GM19023 (cell line): Measurements from ENCODE around the gene CTIF.
"Not testable (repeated sequence)": the region's sequence is repeated elsewhere in the genome, so short reads cannot be mapped to it uniquely, and the experiment has no call there.

Experiments
- ATAC-seq: cut with Tn5 transposase; IDR thresholded peaks from one replicate; pipeline ENCODE4 v1.9.1; 2021; ENCODE audit warnings: mild to moderate bottlenecking, moderate library complexity; ENCODE audit not compliant: unreplicated experiment

The CTIF gene

DNA sequence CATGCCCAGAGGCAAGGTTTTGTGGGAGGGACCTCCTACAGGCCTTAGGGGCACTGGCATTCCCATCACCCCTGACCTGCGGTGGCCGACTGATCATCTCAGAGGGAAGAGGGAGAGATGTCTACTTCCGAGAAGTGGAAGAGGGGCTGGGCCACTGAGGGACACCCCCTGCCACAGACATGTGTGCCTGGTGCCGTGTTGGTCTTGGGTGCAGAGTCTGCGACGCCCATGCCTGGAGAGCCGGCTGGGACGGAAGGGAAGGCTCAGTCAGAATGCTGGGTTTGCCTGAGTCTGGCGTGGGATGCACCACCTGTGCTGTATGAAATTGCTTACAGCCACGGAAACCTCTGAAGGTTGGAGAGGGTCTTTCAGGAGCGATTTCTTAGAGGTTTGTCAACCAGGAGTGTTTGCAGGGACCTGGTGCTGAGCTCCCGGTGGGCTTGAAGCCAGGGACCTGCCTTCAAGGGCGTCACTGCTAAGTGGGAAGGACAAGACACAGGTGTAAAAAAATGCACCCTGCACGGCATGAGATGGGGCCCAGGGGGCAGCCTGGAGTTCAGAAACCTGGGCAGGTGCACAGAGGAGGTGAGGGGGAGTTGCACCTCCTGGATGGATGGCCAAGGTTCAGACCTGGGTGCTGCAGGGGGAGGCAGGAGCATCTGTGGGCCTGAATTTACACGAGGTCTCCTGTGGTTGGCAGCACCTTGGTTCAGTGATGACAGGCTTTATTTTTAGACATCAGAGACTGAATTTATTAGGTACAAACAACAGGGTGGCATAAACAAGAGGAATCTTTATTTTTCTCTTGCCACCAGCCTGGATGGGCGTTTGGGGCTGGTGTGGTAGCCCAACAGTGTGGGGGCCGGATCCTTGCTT, 100.3 kb downstream of the CTIF start:
- ATAC-seq: no peak

DNA sequence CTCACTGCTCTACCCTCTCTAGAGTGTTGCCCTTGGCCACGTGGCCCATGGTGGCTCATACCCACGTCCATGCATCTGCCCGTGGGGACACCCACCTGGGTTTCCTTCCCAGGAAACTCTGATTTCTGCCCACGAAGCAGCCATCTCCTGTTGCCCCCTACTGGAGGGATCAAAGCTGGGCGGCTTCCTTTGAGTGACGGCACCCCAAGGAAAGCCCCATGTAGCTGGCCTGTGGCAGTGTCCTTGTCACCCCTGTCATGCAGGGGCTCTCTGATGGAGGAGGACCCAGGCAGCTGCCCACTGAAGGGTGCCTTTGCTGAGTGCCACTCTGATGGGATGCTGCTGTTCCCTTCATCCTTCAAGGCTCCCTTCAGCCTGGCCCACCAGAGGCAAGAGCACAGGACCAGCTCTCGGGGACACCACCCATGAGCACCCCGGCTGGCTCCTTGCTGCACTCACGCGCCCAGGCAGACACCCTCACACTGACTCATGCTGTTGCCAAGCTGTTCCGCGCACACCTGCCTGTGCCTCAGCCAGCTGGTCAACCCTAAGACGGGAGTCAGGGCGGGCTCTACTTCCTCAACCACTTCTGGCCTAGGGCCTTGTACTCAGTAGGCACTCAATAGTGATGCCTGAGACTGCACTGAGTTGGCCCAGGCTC, 101.1 kb downstream of the CTIF start:
- no peak for ATAC-seq

DNA sequence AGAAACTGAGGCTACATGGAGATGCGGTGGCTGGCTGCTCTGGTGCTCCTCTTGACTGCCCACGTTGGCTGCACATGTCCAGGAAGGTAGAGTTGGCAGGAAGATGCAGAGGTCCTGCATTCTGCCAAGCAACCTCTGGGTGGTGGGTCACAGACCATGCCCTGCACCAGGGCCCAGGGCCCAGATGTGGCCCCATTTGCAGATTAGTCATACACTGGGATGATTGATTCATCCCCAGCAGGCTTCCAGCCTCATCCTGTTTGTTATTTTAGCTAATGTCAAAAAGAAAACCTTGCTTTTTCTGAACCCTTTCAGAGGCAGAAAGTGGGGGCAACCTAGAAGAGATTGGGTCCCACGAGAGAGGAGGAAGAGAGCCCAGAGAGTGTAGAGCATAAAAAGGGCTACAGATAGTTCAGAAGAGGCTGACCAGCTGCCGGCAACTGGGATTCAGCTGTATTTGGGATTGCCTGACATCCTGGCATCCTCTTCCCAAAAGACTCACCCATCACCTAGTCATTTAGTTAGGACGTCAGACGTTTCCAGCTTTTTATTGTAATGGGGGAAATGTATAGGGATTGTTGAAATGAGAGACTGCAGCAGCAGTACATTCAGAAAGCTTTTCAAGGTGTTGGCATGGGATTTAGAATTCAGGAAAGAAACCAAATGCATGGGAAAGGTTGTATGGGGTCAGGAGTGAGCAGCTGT, 101.9 kb downstream of the CTIF start:
- no peak for ATAC-seq

DNA sequence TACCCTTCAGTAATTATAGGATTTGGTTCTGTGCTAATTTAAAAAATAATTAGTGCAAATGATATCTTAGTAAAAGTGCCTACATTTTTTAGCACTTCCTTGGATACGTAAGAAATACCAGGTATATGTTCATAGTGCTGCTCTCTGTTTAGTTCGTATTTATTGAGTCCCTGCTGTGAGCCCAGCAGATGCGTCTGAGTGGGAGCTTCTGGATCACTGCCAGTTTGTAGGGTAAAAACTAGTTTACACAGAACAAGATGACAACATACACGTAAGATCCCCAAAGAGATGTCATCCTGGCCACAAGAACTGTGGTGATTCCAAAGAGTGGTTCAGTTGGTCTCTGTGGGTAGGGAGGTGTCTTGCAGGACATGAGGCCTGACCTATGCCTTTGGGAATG, 103.2 kb downstream of the CTIF start:
- ATAC-seq: no peak

DNA sequence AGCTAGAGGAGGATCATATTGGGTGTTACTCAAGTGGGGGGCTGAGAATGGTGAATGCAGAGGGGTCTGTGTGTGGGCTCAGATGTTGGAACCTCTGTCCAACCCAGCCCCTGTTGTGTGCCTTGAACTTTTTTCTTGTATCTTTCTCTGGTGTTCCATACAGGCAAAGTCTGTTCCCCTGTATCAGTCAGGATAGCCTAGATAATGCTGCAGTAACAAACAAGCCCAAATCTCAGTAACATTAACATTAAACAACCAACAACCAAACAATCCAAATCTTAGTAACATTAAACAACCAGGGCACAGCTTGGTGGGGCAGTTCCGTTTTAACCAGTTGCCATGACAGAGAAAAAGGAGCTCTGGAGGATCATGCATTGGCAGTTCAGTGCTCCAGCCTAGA, 103.7 kb downstream of the CTIF start:
- ATAC-seq: no peak

DNA sequence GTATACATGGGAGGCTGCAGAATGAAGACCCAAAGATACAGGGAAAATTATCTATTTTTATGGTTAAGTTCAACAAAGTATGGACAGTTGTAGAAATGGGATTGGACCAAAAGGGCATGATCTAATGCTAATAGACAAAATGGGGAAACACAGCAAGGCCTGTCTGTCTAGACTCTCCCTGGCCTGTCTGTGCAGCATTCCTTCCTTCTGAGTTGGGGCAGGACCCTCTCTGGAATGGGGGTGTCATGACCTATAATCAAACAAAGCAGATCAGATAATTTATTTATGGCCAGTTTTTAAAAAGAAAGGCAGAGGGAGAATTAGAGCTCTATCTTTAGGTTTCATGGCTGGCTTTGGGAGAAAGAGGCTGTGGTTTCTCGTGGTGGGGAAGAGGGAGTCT, 104.4 kb downstream of the CTIF start:
- ATAC-seq: no peak

DNA sequence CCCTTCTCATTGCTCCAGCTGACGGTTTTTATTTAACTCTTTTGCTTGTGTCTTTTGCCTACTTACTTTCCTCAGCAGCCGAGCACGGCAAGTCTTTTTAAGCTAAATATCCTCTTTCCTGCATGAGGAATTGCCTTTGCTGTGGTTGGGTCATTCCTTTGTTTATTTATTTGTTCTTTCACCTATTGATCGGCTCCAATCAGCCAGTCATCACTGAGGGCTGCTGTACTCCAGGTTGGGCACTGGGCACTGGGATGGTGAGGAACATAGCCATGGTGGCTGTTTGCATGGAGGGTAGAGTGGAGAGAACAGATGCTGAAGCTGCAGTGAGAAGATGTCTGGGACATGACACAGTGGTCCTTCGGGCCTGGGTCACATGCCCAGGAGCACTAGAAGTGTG, 105.2 kb downstream of the CTIF start:
- ATAC-seq: no peak

DNA sequence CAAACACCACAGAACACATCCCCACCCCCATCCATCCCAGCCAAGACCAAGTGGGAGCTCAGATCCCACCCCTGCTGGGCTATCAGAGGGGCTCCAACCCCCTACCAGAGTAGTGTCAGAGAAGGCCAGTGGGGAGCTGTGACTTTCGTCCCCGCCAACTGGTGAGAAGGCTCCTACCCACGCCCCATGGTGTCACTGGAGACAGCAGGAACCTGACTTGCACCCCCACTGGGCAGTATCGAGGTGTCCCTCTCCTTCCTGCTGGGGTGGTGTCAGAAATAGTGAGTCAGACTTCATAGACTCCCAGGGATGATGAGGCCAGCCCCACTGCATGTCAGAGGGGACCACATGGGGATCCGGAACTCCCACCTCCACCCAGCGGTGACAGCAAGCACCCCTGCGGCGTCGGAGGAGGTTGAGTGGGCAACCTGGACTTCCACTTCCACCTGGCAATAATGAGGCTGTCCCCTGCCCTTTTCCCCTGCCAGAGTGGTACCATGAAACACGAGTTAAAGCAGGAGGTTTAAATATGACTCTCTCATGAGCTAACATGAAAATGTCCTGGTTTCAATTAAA, 106.7 kb downstream of the CTIF start:
- ATAC-seq: no peak

DNA sequence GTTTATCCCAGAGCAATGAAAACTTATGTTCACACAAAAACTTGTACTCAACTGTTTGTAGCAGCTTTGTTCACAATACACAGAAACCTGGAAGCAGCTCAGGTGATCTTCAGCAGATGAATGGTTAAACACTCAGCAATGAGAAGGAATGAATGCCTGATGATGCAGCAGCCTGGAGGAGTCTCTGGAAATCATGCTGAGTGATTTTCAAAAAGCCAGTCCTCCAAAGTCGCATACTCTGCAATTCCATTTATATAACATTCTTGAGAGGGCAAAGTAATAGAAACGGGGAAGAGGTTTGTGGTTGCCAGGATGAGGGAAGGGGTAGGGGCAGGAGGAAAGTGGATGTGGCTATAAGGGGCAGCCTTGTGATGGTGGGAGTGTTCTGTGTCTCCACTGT, 108.1 kb downstream of the CTIF start:
- ATAC-seq: no peak

DNA sequence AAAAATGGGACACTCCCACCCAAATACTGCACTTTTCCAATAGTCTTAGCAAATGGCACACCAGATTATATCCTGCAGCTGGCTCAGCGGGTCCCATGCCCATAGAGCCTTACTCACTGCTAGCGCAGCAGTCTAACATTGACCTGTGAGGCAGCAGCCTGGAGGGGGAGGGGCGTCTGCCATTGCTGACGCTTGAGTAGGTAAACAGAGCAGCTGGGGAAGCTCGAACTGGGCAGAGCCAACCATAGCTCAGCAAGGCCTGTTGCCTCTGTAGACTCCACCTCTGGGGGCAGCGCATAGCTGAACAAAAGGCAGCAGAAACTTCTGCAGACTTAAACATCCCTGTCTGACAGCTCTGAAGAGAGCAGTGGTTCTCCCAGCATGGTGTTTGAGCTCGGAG, 110.4 kb downstream of the CTIF start:
- ATAC-seq: no peak

DNA sequence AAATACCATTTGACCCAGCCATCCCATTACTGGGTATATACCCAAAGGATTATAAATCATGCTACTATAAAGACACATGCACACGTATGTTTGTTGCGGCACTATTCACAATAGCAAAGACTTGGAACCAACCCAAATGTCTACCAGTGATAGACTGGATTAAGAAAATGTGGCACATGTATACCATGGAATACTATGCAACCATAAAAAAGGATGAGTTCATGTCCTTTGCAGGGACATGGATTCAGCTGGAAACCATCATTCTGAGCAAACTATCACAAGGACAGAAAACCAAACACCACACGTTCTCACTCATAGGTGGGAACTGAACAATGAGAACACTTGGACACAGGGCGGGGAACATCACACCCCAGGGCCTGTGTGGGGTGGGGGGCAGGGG, 115.8 kb downstream of the CTIF start:
- ATAC-seq: not testable (repeated sequence)

DNA sequence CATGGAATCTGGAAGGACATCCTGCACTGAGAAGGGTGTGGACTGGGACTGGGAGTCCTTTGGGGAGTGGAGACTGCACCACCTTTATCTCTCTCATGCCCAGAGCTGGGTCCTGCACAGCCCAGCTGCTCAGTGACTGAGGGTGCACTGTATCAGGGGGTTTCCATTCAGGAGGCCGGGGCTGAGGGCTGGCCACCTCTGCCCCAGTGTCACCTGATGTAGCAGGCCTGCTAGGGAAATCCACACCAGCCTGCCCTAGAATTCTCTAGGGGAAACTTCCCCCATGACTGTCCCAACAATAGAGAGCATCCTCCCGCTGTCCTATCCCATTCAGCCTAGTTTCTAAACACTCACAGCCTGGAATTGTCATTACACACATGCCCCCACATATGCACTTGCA, 116.7 kb downstream of the CTIF start:
- ATAC-seq: no peak

DNA sequence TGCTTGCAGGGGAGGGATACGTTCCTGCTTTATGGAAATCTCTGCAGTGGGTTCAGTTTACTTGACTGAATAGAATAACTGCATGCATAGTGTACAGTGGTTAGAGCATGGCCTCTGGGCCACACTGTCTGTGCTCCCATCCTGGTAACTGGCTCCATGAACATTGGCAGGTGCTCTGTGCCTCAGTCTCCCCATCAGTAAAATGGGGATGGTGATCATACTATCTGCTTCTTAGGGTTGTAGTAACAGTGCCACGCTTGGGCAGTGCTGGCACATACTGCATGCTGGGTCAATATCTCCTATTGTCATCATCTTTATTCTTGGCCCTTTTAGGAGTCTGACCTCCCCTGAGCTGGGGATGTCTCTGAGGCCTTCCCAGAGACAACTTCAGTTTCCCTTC, 117.3 kb downstream of the CTIF start:
- ATAC-seq: no peak

DNA sequence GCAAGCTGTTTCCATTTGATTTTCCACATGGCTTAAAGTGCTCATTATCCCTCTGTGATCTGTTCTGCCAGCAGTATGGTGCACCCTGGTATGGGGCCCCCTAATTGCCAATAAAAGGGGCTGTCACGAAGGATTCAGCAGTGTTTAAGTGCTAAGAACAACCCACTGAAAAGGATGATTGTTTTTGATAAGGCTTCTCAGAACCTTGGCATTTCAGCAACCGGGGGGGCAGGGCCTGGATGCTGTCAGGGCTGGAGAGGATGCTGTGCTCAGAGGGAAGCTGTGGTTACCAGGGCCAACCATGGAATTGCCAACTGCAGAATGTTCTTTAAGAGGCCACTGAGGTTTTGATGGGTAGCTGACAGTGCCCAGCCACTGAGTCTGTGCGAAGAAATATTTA, 117.8 kb downstream of the CTIF start:
- no peak for ATAC-seq

DNA sequence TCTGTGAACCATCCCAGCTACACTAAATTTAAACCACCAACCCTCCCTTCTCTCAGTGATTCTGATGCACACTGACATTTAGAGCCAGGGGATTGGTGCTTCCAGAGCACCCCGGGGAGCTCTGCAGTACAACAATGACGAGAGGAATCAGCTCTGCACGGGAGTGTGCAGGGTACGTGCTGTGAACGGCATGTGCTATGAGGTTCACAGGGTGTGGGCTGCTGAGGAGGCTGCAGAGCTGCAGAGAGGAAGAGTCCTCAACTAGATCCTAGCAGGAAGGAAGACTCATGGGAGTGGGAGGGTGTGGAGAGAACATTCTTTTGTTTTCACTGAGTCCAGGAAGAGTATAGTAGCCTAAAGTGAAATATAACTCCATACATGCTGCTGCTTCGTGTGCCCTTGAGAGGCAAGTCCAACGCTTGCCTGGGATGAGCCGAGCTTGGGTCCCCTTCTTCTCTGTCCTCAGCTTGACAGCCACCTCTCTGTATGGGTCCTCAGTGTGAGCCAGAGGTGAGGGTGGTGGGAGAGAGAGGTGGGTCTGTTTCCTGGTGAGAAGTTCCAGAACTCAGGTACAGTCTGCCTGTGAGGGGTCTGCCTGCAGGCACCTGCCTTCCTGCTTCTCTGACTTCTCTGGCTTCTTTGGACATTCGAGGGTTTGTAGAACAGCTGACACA, 118.8 kb downstream of the CTIF start:
- no peak for ATAC-seq

DNA sequence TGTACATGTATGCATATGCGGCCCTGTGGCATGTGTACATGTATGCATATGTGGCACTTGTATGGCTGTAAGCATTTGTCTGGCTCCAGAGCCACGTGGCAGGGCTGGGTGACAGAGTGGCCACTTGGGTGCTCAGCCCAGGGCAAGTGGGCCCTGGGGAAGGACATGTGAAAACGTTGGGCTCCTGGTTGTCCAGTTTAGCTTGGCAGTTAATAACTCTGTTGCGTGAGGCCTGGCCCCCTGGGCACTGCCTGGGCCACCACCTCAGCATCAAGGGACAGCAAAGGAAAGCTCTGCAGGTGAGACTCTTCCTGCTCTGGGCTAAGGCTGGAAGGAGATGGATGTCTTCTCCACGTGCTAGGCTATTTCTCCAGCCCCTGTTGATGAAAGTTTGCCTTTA, 119.9 kb downstream of the CTIF start:
- no peak for ATAC-seq

DNA sequence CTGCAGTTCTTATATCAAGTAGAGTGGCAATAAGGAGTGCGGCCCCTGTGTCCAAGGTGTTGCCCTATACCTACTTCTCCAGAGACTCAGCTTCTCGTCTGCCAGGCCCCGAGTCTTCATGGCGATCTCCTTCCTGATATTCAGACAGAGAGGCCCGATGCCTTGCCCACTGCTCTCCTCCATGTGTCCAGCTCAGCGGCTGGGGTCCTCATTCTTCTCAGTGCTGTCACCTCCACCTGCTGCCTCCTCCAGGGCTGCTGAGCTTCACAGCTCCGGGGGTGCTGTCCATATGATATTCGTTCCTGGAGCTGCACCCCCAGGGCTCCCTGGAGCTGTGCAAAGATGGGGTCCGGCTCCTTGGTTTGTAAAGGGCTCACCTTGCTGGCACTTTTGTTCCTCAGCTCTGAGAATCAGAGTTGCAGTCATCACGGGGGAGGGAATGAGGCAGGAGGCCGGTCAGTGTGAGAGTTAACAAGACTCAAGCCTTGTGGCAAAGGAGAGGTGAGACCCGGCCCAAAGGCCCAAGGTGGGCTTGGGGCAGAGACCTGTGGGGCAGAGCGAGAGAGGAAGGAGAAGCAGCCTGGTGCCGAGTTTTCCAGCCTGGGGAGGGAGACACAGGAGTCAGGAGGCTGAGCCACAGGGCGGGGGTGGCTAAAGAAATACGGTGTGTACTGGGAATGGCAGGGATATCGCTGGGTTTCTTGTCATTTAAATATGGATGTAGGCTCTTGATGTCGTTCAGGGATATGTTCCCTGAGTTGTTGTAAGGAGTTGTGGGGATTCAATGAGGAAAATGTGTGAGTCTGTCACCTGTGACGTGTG, 120.6 kb downstream of the CTIF start:
- no peak for ATAC-seq

DNA sequence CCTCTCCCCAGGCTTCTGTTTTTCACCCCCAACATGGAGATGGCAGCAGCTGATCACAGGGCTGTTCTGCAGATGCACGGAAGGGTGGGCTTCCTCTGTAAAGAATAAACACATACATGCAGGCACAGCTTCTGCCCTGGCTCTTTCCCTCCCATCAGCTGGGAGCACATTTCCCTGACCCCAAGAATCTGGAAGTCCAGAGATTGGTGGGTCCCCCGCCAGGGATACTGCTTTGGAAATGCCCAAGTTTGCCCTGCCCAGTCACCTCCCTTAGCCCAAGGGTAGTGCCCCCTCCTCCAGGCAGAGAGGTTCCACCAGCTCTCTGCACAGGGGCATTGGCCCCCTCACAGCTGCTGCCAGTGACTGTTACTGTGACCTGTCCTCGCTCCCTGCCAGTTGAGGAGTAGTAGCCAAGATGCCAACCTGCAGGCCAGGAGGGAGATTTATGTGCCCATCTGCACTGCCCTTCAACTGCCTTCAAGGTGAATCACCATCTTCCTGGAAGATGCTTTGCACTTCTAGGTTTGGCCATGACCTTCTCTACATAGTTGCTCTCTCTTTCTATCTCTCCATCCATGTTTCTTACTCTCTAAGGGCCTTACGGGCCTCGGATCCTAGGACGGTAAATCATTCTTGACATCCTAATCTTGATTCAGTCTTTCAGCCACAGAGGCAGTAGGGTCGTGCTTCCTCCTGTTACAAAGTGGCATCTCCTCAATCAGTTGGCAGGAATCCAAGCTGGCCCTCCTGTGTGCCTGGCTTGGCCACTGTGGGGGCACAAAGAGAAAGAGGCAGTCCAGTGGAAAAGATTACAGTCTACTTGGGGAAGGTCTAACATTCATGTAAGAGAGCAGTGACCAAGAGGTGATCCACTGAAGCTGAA, 121.8 kb downstream of the CTIF start:
- ATAC-seq: no peak

DNA sequence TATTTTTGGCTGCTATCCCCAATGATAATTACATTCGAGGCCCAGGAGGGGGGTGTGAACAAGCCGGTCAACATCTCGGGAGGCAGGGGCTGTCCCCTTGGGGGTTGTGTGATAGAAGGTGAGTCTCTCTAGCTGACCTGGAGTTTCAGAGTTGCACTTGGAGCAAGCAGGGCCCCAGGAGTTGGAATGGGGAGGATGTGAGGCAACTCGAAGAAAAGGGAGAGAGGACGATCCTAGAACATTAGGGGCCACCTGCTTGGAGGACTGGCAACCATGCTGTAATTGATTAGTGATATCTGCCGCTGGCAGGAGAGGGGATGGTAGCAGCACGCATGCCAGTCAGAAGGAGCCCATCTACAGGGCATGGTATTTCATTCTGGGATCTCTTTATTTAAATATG, 122.6 kb downstream of the CTIF start:
- no peak for ATAC-seq
